ENCODE data around the gene SLC35G1. TPM values are rescaled to one million over a fixed set of nuclear protein-coding genes. Genes with fewer than 3 reads are reported as not detected.

SLC35G1 gene, protein sequence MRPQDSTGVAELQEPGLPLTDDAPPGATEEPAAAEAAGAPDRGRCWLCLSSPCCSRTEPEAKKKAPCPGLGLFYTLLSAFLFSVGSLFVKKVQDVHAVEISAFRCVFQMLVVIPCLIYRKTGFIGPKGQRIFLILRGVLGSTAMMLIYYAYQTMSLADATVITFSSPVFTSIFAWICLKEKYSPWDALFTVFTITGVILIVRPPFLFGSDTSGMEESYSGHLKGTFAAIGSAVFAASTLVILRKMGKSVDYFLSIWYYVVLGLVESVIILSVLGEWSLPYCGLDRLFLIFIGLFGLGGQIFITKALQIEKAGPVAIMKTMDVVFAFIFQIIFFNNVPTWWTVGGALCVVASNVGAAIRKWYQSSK
- total RNA-seq: 2.2 and 3.6 TPM in 2 replicates

DNA sequence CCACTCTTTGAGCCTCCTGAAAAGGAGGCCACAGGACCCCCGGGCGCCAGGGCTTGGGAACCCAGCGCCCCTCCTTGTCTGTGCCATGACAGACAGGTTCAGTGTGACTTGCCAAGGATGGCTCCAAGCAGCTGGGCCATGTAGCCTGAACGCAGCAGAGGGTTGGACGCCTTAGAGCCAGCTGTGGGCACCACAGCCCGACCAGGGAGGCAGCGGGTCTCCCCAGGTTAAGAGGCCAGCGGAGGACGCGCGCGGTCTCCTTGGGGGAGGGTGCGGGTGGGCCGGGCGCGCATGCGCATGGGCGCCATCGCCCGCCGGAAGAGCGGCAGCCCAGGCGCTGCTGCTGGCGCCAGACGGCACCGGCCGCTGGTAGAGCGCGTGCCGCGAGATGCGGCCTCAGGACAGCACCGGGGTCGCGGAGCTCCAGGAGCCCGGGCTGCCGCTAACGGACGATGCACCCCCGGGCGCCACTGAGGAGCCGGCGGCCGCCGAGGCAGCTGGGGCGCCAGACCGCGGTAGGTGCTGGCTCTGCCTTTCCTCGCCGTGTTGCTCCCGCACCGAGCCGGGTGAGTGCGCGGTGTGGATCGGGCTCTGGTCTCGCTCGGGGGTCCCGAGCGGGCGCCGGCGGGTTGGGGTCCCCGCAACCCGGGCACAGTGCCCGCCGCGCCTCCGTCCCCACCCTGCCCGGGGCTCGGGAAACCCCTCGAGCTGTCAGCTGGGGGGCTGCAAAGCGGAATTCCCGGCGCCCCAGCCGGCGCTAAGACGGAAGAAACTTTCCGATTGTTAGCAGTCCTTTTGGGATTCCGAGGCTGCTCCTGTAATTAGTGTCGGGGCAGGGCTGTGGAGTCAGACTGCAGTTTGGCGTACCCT, at the start of gene SLC35G1:
TSS of gene SLC35G1 (plus strand) at position 333 of the 870 bp plus-strand sequence. CDS start at position 389, 56 bp downstream.

Other genes with a start within 250 kb of the SLC35G1 start
- gene FRA10AC1, start 191.4 kb upstream of the SLC35G1 start, total RNA-seq: 5.0 and 5.3 TPM in 2 replicates
- not detected in 2 replicates for gene LGI1, start 136.0 kb upstream of the SLC35G1 start, total RNA-seq
- gene PLCE1, start 100.0 kb downstream of the SLC35G1 start, total RNA-seq: 3.6 and 6.0 TPM in 2 replicates

Measured in pericardium fibroblast (primary cell).